GM18870 (cell line): ENCODE data around the gene PLEKHM1.

ENCODE experiments used
- ATAC-seq: cut with Tn5 transposase; IDR thresholded peaks from one replicate; pipeline ENCODE4 v1.9.1; 2021; ENCODE audit warnings: moderate library complexity; ENCODE audit not compliant: unreplicated experiment

Gene PLEKHM1

DNA sequence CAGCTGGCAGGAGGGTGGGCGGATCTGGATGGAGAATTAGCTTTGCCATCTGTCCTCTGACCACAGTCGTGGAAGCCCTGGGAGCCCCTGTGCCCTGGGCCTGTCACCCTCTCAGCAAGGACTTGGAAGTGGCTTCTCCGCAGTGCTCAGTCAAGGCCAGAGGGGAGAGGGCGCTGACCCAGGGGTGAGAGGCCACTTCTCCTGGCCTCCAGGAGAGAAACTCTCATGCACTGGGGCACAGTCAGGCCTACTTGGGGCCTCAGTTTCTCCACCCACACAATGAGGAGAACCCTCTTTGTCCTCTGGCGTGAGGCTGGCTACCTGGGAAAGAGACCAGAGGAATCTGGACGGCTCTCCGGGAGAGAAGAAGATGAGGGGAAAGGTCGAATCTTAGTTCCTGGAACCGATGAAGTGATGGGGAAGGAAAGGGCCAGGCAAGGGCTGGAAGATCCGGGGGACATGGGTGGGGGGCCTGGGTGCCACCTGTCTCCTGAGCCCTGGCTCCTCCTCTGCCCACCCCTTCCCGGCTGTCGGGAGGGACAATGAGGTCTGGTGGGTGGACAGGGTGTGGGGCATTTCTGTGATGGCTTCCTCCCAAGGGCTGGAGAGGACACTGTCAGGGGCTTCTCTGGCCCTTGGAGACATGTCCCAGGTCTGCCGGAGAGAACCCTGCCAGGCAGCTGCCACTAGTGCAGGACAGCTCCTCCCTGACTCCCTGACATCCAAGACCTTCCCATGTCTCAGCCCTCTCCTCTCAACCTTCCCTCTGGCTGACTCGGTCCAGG, 48.8 kb downstream of the PLEKHM1 start:
- no peak for ATAC-seq

DNA sequence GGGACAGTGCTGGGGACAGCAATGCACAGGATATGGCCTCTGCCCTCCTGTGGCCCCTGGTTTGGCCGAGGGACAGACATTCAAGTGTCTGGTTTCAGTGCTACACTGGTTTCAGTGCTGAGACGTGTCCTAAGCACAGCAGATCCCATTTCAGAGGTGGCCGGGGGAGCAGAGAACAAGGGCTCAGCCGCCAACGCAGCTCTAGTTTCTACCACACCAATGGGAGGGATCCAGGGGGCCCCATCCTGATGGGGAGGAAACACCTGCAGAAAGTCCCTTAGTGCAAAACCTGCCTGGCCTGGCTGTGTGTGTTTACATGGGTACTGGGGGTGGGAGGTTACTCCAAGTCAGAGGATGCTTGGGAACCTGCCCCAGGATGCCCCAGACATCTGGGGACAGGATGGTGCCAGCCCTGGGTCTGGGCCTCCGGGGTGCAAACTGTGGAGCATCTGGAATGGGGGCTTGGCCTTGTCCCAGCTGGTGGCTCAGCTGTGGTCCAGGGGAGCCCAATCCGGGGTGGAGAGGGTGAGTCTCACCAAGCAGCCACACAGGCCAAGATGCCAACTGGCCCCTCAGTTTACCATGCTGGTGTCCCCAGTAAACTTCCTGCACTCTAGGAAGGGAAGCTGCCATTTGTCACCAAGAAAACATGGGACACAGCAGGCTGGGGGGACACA, 49.5 kb downstream of the PLEKHM1 start:
- peak; percentile 57 for ATAC-seq

DNA sequence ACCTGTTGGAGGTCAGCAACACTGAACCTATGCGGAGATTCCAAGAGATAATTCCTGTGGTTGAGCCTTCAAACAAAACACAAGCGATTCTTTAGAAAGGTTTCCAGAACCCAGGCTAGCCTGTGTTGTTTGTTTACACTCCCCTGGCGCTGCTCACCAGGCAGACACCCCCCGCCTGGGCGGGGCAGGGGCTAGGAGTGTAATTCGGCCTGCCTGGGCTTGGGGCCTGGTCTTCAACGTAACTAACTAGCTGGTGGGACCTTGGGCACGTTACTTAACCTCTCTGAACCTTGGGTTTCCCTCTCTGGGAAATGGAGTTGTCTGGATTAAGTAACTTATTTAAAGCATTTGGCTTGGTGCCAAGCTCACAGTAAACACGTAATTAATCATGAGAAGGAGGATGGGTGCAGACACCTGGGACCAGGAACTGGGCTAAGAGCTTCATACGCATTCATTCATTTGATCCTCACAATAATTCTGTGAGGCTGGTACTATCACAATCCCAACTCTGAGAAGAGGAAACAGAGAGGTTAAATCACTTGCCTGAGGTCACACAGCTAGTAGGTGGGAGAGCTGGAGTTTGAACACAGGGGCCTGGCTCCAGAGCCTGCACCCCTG, 50.3 kb downstream of the PLEKHM1 start:
- ATAC-seq = no peak

DNA sequence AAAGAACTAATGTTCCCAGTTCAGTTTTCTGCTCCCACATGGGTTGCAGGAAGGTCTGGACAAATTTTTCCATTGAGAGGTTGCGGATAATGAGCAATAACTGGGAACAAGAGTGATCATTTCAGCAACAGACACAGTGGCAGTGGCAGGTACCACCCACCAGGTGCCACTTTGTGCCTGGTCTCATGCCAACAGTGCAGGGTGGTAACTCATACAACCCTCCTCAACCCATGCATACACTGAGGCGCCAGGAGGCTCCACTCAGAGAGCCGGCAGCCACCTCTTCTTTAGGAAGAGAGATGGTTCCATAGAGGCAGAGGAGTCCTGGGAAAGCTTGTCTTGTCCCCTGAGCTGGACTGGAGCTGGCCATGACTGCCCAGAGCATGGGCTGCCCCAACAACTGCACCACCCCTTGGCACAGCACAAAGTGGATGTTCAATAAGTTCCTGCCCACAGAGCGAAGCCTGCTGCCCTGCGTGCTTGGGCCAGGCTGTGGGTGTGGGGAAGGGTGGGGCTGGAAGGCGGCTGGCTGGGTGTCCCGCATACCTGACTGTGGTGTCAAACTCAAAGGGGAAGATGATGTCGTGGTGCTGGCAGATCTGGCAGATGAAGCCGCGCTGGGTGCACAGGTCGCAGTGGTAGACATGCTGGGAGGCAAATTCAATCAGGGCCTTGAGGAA, 51.5 kb downstream of the PLEKHM1 start:
- no peak for ATAC-seq

DNA sequence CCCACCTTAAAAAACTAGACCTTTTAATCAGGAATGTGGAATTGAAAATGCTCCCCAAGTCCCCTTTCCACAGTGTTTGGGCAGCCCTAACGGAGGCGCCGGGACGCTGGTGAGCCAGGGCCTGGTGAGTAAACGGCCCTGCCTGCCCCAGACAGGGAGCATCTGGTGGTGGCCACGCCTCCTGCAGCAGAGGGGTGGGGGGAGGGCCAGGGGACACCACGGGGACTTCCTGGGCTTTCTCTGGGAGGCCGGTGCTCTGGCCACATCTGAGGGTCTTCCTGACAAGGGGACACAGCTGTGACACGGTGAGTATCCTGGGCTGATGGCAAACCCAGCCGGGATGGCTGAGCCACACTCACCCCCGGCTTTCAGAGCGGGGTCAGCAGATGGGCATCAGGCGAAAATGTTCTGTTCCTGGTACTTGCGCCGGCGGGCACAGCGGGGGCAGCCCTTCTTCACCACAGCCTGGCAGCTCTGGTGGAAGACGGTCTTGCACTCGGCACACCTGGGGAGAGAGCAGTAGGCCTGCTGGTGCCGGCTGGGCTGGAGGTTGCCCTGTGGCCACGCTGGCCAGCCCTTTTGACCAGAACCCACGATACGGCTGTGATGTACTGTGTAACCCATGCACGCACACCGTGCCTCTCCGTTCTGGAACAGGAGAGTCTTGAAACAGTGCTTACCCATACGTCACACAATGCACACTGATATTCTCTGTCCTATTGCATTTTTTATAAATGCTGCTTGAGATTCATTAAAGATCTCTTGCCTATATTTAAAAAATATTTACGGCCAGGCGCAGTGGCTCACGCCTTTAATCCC, 52.8 kb downstream of the PLEKHM1 start:
- no peak for ATAC-seq

DNA sequence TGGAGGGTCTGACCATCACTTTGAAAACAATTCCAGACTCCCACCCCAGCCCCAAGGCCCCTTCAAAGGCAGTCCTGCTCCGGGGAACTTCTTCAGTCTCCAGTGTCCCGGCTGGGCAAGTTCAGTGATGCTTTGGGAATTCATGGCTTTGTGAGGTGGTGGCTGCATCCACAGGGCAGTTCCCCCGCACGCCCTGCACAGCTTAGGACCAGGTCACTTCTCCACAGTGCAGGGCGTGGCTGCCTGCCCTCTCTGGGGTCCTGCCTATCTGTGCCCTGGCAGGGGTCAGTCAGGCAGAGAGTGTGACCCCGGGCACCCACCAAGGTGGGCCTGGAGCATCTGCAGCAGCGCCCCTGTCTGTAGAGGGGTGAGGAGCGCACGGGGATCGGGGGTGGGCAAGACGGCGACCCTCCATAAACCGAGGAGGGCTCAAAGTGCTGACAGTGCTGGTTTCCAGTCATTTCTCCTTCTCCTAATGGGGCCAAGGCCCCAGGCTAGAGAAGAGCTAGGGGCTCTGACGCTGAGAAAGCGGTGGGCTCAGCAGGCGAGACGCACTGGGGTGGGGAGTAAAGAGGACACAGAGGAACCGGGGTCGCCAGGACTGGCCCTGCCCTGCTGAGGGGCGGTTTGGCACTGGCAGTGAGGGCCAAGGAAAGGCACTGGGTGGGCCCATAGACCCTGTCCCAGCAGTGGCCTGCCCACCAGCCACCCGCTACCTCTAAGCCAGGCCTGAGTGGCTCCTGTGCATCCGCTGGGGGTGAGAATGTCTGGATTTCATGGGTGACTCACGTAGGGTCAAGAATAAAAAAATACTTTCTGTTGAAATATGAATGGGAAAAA, 53.7 kb downstream of the PLEKHM1 start:
- ATAC-seq = no peak

DNA sequence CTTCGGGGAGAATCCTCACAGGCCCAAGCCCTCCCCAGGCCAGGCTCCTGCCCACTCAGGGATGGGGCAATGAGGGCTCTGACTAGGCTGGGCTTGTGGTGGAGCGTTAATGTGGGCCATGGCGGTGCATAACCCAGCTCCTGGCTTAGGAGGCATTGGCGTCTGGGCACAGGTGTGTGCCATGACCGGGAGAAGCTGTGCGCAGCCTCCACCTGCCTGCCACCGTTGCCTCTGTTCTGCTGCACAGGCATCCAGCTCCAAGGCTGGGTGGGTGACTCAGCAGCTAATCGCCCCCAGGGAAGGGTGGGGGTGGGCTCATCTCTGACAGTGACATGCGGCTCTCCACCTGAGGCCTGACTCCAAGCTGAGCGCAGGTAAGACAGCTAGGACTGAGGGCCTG, 54.4 kb downstream of the PLEKHM1 start:
- ATAC-seq = no peak

DNA sequence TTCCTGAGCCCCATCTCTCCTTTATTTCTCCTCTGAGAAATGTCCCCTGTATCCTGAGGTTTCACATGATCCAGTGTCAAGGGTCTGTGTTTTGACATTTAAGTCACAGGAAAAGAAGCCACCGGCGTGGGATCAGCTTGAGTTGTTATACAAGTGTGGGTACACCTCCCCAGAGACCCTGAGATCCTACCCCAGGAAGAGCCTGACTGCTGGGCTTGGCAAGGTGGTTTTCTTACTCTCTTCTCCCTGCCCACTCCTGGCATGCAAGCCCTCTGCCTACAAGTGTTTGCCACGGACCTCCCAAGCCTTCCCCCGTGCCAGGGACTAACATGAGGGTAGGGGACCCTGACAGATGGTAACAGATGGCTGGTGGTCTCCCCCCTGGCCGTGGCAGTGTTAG, 55.0 kb downstream of the PLEKHM1 start:
- ATAC-seq = no peak

DNA sequence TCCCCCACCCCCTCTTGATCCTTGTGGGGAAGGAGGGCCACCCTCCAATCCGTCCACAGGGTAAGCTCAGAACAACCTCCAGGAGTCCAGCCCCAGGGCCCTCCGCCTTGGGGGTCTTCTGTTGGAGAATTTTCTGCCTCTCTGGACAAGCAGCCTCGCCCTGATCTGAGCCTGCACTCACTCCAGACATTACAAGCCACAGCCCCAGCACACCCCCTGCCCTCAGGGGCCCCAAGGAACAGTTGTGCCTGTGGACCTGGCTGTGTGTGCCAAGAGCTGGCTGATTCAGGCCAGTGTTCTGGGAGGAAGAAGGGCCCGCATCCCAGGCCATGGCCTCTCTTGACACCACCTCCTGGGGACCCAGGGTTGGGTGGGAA, 57.4 kb downstream of the PLEKHM1 start:
- ATAC-seq = no peak

DNA sequence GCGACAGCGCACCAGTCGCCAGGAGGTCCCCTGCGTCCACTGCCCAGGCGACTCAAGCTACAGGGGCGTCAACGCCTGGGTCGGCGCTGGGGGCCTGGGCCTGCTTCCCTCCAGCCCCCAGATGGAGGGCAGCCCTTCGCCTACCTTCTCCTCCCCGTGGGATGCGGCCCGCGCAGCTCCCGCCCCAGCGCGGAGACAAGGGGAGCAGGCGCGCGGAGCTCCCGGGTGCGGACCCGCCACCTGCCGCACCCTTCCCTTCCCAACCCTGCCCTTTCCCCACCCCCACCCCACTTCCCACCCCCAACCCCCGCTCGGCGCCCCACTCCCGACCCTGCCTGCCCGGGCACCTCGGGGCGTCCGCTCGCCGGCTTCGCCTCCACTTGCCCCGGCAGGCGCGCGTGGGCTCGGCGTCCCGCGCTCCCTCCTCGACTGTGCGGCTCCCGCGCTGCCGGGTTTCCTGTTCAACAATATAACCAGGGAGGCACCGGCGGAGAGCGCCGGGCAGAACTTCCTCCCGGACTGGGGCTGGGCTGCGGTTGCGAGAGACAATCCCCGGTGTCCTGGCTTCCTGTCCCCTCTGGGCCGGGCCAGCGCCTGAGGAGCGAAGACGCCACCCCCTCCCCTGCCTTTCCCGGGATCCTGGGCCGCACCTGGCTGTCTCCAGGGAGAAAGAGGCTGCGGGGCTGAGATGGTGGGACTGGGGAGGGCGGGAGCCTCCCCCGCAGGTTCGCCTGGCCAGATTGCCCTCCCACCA, 57.9 kb downstream of the PLEKHM1 start, which contains the start of gene ARHGAP27:
ARHGAP27 (minus strand) TSS at position 466 of the 754 bp plus-strand sequence. CDS start 2,591 bp downstream, outside the sequence.
- no peak for ATAC-seq

DNA sequence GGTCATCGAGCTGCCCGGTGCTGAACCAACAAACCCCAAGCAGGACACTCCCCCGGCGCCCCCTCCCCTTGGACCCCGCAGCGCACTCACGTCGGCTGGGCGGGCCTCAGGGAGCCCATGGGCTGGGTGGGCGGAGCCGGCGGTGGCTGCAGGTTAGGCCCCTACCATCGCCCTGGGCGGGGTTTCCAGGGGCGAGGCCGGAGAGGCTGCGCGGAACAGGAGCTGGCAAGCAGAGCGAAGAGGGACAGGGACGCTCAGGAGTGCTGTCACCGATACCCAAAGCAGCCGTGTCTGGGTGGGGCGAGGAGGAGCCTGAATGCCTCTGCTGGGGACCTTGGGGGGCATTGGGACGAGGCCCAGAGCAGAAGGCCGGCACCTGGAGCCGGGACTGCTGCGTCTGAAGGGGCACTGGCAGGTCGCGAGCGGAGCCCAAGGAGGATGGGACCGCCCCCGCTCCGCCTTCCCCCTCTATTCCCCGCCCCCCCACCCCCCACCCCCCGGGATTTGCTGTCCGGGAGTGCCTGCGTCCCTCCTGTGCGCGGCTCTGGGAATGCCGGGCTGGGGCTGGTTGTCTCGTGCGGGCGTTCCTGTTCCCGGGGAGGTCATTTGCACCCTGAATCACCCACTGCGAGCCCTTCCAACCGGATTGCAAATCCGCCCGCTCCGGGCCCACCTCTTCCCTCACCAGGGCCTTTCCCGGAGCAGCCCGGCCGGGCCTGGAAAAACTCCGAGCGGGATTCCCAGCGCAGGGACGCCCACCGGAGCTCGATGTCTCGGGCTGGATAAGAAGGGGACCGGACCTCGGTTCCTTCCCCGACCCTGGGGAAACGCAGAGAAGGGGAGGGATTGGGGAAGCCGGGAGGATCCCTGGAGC, 58.8 kb downstream of the PLEKHM1 start:
- ATAC-seq = no peak

DNA sequence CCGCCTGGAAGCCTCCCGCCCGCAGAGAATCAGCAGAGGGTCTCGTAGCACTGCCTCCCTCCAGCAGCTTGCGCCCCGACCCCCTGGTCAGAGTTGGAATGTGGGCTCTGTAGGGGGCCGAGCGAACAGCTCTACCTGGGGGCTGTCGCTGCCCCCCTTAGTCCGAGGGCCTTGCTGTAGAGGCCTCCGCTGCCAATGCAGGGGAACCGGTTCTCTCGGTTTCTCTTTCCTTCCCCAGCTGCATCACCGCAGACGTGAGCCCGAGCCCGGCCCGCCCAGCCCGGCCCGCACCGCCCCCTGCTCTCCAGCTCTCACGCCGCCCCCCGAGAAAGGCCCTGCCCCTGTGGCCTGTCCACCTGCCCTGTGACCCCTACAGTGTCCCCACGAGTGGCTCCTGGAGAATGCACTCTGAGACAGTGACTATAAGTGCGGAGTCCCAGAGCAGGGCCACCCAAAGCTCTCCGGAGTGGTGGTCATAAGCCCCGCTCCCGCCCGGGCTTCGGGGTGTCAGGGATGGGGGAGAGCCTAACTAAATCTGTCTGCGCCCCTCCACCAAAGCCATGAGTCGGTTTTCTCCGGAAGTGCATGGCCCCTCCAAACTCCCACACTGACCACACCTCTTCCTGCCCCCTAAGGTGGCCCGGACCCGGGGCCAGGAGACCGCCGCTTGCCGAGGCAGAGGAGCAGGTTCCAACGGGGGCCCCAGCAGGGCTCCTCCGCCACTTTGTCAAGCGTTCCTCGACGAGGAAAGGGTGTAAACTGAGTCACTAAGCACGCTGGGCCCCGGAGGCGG, 59.6 kb downstream of the PLEKHM1 start:
- ATAC-seq = no peak

DNA sequence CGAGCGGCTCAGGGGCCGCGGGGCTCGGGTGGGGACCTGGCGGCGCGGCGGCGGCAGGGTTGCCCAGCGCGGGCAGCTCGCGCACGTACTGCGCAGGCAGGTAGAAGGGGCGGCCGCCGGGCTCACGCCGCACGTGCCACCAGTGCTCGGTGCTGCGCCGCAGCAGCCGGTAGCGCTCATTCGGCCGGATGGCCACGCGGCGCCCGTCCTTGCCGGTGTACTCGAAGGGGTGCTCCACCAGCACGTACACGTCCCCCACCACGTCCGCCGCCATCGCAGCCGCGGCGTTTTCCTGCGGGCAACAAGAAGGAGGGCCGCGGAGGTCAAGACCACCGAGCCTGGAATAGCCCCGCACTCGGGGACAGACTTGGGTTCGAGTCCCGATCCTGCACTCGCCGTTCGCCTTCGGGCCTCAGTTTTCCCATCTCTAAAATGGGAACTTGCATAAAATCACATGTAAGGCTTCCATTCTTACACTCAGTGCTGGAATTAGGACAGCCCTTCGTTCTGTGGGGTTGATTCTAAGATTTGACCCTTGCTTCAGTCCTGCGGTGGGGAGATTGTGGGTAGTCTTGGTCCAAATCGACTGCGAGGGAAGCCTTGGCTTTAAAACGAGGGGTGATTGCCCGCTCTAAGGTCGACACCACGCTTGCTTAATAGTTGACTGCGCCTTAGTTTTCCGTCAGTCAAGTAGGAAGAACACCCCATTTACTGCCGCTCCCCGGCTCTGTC, 60.3 kb downstream of the PLEKHM1 start:
- no peak for ATAC-seq

DNA sequence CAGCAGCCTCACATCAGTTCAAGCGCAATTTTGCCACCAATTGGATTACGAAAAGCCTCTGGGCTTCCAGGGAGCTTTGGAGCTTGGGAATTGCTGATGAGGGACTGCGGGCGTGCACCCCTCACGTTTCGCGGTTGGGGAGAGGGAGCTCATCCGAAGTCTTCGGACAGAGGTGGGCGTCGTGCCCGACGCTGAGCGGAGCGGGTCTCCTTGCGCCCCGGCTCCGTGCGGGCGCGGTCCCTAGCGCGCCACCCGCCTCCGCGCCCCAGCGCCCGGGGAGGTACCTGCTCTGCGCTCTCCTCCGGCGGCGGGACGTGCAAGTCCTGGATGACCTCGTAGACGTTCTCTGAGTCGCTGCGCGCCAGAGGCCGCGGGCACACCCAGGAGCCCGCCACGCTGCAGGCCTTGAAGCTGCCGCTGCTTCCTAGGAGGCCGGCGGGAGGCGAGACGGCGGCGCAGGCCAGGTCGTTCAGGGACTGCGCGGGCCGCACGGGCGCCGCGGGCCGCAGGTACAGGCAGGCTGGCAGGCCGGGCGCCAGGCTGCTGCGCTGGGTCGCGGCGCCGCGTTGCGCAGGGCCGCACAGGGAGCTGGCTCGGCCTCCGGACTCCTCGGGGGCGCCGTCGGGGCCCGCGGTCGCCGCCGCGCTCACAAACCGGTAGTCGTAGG, 61.0 kb downstream of the PLEKHM1 start:
- no peak for ATAC-seq

DNA sequence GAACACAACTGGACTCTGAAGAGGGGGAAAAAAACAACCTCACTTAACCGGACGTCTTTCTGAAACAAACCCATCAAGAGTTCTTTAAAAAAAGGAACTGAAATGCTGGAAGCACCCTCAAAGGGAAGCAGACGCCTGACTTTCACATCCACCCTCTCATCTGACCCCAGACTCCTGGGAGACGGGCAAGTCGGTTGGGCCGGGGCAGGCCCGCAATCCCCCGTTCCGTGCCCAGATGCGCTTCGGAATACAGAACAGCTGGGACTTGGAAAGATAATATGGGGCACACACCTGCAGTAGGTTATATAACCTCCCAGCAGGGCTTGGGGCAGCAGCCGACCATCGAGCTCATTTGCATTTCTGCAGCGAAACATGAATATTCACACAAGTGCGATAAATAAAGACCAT, 61.6 kb downstream of the PLEKHM1 start:
- ATAC-seq = no peak

DNA sequence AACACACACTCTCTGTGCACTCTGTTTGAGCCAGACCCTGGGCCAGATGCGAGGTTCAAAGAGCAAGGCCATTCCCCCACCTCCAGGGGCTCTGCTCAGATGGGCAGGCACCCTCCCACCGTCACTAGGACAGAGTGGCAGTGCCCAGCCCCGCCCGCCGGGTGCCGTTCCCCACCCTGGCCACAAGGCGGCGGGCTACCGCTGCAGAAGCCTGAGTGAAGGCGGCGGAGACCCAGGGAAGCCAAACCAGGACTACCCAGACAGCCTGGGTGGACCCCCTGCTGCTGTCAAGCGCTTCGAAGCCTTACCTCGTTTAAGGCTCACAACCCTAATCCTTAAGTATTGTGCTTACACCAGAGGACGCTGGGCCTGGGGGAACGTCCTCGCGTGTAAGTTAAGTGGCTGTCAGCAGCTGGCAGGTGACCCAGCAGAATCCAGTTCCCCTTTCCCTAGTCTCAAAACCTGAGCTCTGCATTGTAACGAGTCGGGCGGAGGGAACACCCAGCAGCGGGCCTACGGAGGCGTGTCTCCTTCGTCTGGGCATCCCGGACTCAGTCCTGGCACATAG, 62.4 kb downstream of the PLEKHM1 start:
- ATAC-seq = no peak
